ENCODE data around the gene RASAL3. TPM values are rescaled to one million over a fixed set of nuclear protein-coding genes. Genes with fewer than 3 reads are reported as not detected.

The RASAL3 gene
- total and polyA plus RNA-seq, 2 of the 4 experiments (the other 2 are of a cell fraction), result 0.07 TPM; not detected in 1

- intact Hi-C loops (cut with micrococcal nuclease) (loop anchor here (5.0 kb wide), 1 partner anchor 127 kb away; no protein-coding TSS in a partner anchor), dilution Hi-C loops (cut with HindIII; ENCODE audit: low sequenced_read_pairs, unreplicated experiment) (no loop called here), in situ Hi-C loops (cut with MboI; ENCODE audit: low sequenced_read_pairs) (loop anchor here (25.0 kb wide), 1 partner anchor 868 kb away; the partner anchor contains the start of gene NDUFB7)
- TF ChIP-seq BHLHE40 (IDR thresholded peaks at IDR 0.05; ENCODE audit: low read depth, low read length), result no peak
- TF ChIP-seq SMC3 (IDR thresholded peaks at IDR 0.05; ENCODE audit: low read depth, low read length), result no peak
- TF ChIP-seq MAFK (IDR thresholded peaks at IDR 0.05; ENCODE audit: low read depth, low read length), result no peak
- no peak for TF ChIP-seq MAZ (IDR thresholded peaks at IDR 0.05; ENCODE audit: borderline replicate concordance, low read depth, low read length)
- no peak for TF ChIP-seq MXI1 (IDR thresholded peaks at IDR 0.05; ENCODE audit: borderline replicate concordance, low read depth, low read length)
- TF ChIP-seq NFE2L2 (IDR thresholded peaks at IDR 0.05; ENCODE audit: low read depth, low read length), result no peak
- TF ChIP-seq, protein P1, sequence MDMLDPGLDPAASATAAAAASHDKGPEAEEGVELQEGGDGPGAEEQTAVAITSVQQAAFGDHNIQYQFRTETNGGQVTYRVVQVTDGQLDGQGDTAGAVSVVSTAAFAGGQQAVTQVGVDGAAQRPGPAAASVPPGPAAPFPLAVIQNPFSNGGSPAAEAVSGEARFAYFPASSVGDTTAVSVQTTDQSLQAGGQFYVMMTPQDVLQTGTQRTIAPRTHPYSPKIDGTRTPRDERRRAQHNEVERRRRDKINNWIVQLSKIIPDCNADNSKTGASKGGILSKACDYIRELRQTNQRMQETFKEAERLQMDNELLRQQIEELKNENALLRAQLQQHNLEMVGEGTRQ (IDR thresholded peaks at IDR 0.05; ENCODE audit: low read depth, low read length), result no peak
- H2BK15ac ChIP-seq (ENCODE audit: low read depth, low read length), result no peak overlapping the region
- no peak overlapping the region for H3K18ac ChIP-seq (ENCODE audit: low read depth, low read length)
- H3K4ac ChIP-seq (ENCODE audit: low read depth, low read length), result no peak overlapping the region
- H3K36me3 ChIP-seq (ENCODE audit: control insufficient read depth, insufficient read depth, low read length), result peaks cover 39% of the 10 kb centered on the region
- H4K20me1 ChIP-seq (ENCODE audit: insufficient read depth, low read length), result peaks cover 48% of the 10 kb centered on the region
- H4K8ac ChIP-seq (ENCODE audit: low read depth in 2 of 2, low read length in 2 of 2), result no peak overlapping the region
- H3K4me3 ChIP-seq (ENCODE audit: insufficient read depth, low read depth, low read length), result no peak overlapping the region
- H4K91ac ChIP-seq (ENCODE audit: insufficient read depth, low read depth, low read length), result no peak overlapping the region
- H3K23ac ChIP-seq (ENCODE audit: low read depth, low read length), result no peak overlapping the region
- no peak overlapping the region for H2AK9ac ChIP-seq (replicated peaks; ENCODE audit: low read depth, low read length, poor library complexity)
- no peak overlapping the region for H3K27ac ChIP-seq (ENCODE audit: insufficient read depth, low read length)
- no peak overlapping the region for H3K56ac ChIP-seq (ENCODE audit: extremely low read depth, insufficient read depth, low read length)
- H3K9me1 ChIP-seq (ENCODE audit: insufficient read depth, low read length), result peaks cover 12% of the 10 kb centered on the region; the same call in 1 of the 2 replicates
- no peak overlapping the region for H2BK120ac ChIP-seq (ENCODE audit: low read depth, low read length)
- ATAC-seq (ENCODE audit: low read depth) (no peak), DNase-seq (no peak)
- no peaks in the 10 kb centered on the region for H3K27me3 ChIP-seq (ENCODE audit: control insufficient read depth, insufficient read depth, low read length)
- H2AFZ ChIP-seq (replicated peaks; ENCODE audit: low read length, poor library complexity), result no peak overlapping the region
- no TSS peak for BruUV-seq (replicated peaks)
- no peaks in the 10 kb centered on the region for H3K9me3 ChIP-seq (ENCODE audit: control insufficient read depth, insufficient read depth, low read length)
- ChIA-PET POLR2A (ENCODE audit: unreplicated experiment) (no interaction called here), CTCF (interaction anchor here (1.4 kb wide), 1 partner anchor 10 kb away, joined by 3 read pairs; no protein-coding TSS in a partner anchor)
- no peak overlapping the region for H4K5ac ChIP-seq (ENCODE audit: low read depth, low read length)
- H3K4me1 ChIP-seq (ENCODE audit: control insufficient read depth, insufficient read depth, low read length), result peaks cover 19% of the 10 kb centered on the region
- no peak overlapping the region for H2AK5ac ChIP-seq (ENCODE audit: low read depth, low read length)
- H3K9ac ChIP-seq (ENCODE audit: low read depth, low read length), result no peak overlapping the region; the same call in 1 of the 2 replicates
- no peak overlapping the region for H2BK5ac ChIP-seq (ENCODE audit: low read depth, low read length, poor library complexity, severe bottlenecking)
- 76% methylated on average over 7 of the region's 24 CpGs; no CpG with 5 or more reads in 1 of the 2 experiments for WGBS, 2 experiments (ENCODE audit: extremely low coverage in 2 of 2, insufficient read length in 1 of 2)
- no peak overlapping the region for H3K14ac ChIP-seq (replicated peaks; ENCODE audit: low read depth, low read length)
- H3K4me2 ChIP-seq (ENCODE audit: low read depth, low read length), result no peak overlapping the region
- H3K79me1 ChIP-seq (ENCODE audit: low read depth in 1 of 2, low read length in 2 of 2), result peaks cover 15 to 58% of the 10 kb centered on the region in 2 experiments
- no peak overlapping the region for H2BK20ac ChIP-seq (ENCODE audit: low read depth, low read length)
These were observed 34.4 kb downstream of the RASAL3 start for GRCh38 chr19:15429825-15430467.
